HepG2 (cell line): ENCODE data around the gene CLEC18C. TPM values are rescaled to one million over a fixed set of nuclear protein-coding genes. Genes with fewer than 3 reads are reported as not detected.

Experiments used
- DNMT1 ChIP-seq: sonication (generic); formaldehyde crosslinking; IDR thresholded peaks from 2 replicates; pipeline ENCODE4 v1.5.1; 2020; ENCODE audit warnings: mild to moderate bottlenecking, missing genetic modification reagents
- DPF2 ChIP-seq: sonication (generic); formaldehyde crosslinking; IDR thresholded peaks from 2 replicates; pipeline ENCODE4 v1.4.0; 2020; ENCODE audit warnings: mild to moderate bottlenecking, low read depth, missing genetic modification reagents, borderline replicate concordance
- E2F1 ChIP-seq: sonication (generic); formaldehyde crosslinking; IDR thresholded peaks from 2 replicates; pipeline ENCODE4 v1.5.0; 2020; ENCODE audit warnings: missing genetic modification reagents
- ELK4 ChIP-seq: sonication (generic); formaldehyde crosslinking; IDR thresholded peaks from 2 replicates; pipeline ENCODE4 v1.9.0; 2021; ENCODE audit warnings: missing genetic modification reagents, borderline replicate concordance
- ETS1 ChIP-seq: sonication (generic); formaldehyde crosslinking; IDR thresholded peaks from 2 replicates; pipeline ENCODE4 v1.4.0; 2020; ENCODE audit warnings: missing genetic modification reagents
- GMEB1 ChIP-seq: sonication (generic); formaldehyde crosslinking; IDR thresholded peaks from 2 replicates; pipeline ENCODE4 v1.5.1; 2020; ENCODE audit warnings: missing genetic modification reagents, mild to moderate bottlenecking, borderline replicate concordance
- GZF1 ChIP-seq: sonication (generic); formaldehyde crosslinking; IDR thresholded peaks from 2 replicates; pipeline ENCODE4 v1.5.1; 2020; ENCODE audit warnings: mild to moderate bottlenecking, missing genetic modification reagents
- MED8 ChIP-seq: sonication (generic); formaldehyde crosslinking; IDR thresholded peaks from 2 replicates; pipeline ENCODE4 v1.8.1; 2023; ENCODE audit warnings: mild to moderate bottlenecking, missing genetic modification reagents; ENCODE audit not compliant: insufficient replicate concordance
- MTF2 ChIP-seq: sonication (generic); formaldehyde crosslinking; IDR thresholded peaks from 2 replicates; pipeline ENCODE4 v1.5.0; 2020; ENCODE audit warnings: missing genetic modification reagents, borderline replicate concordance
- NPAS2 ChIP-seq: sonication (generic); formaldehyde crosslinking; IDR thresholded peaks from 2 replicates; pipeline ENCODE4 v1.8.0; 2022; ENCODE audit warnings: mild to moderate bottlenecking, missing genetic modification reagents, borderline replicate concordance
- PPARG ChIP-seq: conservative IDR thresholded peaks from 2 replicates; pipeline ENCODE4 v1.6.1; 2016; ENCODE audit warnings: missing biosample characterization, missing genetic modification reagents
- RNF2 ChIP-seq: fragments of 450-650 bp; conservative IDR thresholded peaks from 2 replicates; pipeline ENCODE4 v1.6.1; 2016; ENCODE audit warnings: low read depth
- TFDP1 ChIP-seq: IDR thresholded peaks from 2 replicates; pipeline ENCODE4 v1.6.1; 2016; ENCODE audit warnings: missing compliant biosample characterization, missing genetic modification reagents, borderline replicate concordance
- TIGD3 ChIP-seq: sonication (generic); formaldehyde crosslinking; IDR thresholded peaks from 2 replicates; pipeline ENCODE4 v1.5.1; 2020; ENCODE audit warnings: mild to moderate bottlenecking, missing genetic modification reagents, borderline replicate concordance
- ZFP36L2 ChIP-seq: sonication (generic); formaldehyde crosslinking; IDR thresholded peaks from 2 replicates; pipeline ENCODE4 v1.4.0; 2020; ENCODE audit warnings: missing genetic modification reagents
- ZFP90 ChIP-seq: sonication (generic); formaldehyde crosslinking; IDR thresholded peaks from 2 replicates; pipeline ENCODE4 v1.8.0; 2022; ENCODE audit warnings: missing genetic modification reagents, mild to moderate bottlenecking, inconsistent platforms, borderline replicate concordance
- ZNF432 ChIP-seq: sonication (generic); formaldehyde crosslinking; IDR thresholded peaks from 2 replicates; pipeline ENCODE4 v1.5.0; 2020; ENCODE audit warnings: missing genetic modification reagents, mild to moderate bottlenecking, borderline replicate concordance
- ZNF501 ChIP-seq: sonication (generic); formaldehyde crosslinking; IDR thresholded peaks from 2 replicates; pipeline ENCODE4 v1.5.1; 2020; ENCODE audit warnings: mild to moderate bottlenecking, moderate library complexity, missing genetic modification reagents
- ZNF644 ChIP-seq: IDR thresholded peaks from 2 replicates; pipeline ENCODE4 v1.6.1; 2016; ENCODE audit warnings: low read depth
- ZNF672 ChIP-seq: sonication (generic); formaldehyde crosslinking; IDR thresholded peaks from 2 replicates; pipeline ENCODE4 v1.8.1; 2022; ENCODE audit warnings: missing genetic modification reagents
- ZNF7 ChIP-seq: IDR thresholded peaks from 2 replicates; pipeline ENCODE4 v1.6.1; 2016; ENCODE audit warnings: missing biosample characterization, missing genetic modification reagents
- ZNF761 ChIP-seq: sonication (generic); formaldehyde crosslinking; conservative IDR thresholded peaks from 2 replicates; pipeline ENCODE4 v1.4.0; 2020; ENCODE audit warnings: mild to moderate bottlenecking, missing genetic modification reagents
- polyA plus RNA-seq, 8 experiments: library from polyadenylated mRNA; depleted of rRNA in 3 of 8; stranded (reverse) in 7 of 8; unstranded in 1 of 8; fragments of >200 nt; fragmentation: Illumina TruSeq in 4 of 8; extraction: Trizol in 4 of 8; gene quantifications; 2 replicates each; pipeline versions ENCODE4 v1.2.1 to v1.2.3, GENCODE V29; 2011 to 2016; ENCODE audit warnings: low read depth in 4 of 8, missing spikeins in 1 of 8, mixed read lengths in 1 of 8; ENCODE audit not compliant: insufficient read depth in 1 of 8
- total RNA-seq, 5 experiments: library from RNA; depleted of rRNA; stranded (reverse); fragments of >200 nt; fragmentation: Illumina TruSeq; extraction: Trizol; gene quantifications; 2 replicates each; pipeline ENCODE4 v1.2.3, GENCODE V29; 2016; ENCODE audit warnings: low read depth in 1 of 5

The CLEC18C gene
- total and polyA plus RNA-seq, 2 of the 13 experiments (the other 11 are each of a cell fraction or from before 2014, with no cell fraction given): 0.15 to 0.29 TPM

- TF ChIP-seq E2F1 (CRISPR knock-in tag): peak; percentile 30; the same call in 1 of the 2 replicates
- TF ChIP-seq DNMT1 (CRISPR knock-in tag): no peak
- peak; percentile 51; the same call in 1 of the 2 replicates for TF ChIP-seq DPF2
- TF ChIP-seq ZNF432: no peak
- TF ChIP-seq ZNF7: no peak
- 0 out of 2 replicates have a peak, but pooled peaks have one; percentile 26 for TF ChIP-seq ZNF644
- TF ChIP-seq ZFP90 (CRISPR knock-in tag): no peak
- TF ChIP-seq TIGD3 (CRISPR knock-in tag): no peak
- TF ChIP-seq RNF2: no peak
- TF ChIP-seq TFDP1 (CRISPR knock-in tag): no peak; the same call in 1 of the 2 replicates
- TF ChIP-seq ZNF501 (CRISPR knock-in tag): no peak
- no peak for TF ChIP-seq ETS1 (CRISPR knock-in tag)
- TF ChIP-seq MTF2 (CRISPR knock-in tag): no peak
- TF ChIP-seq PPARG: 0 out of 2 replicates have a peak, but pooled peaks have one; percentile 14
- no peak for TF ChIP-seq GMEB1
- no peak for TF ChIP-seq NPAS2 (CRISPR knock-in tag)
- TF ChIP-seq ZFP36L2 (CRISPR knock-in tag): no peak
- TF ChIP-seq ELK4 (CRISPR knock-in tag): no peak
- TF ChIP-seq ZNF761 (CRISPR knock-in tag): 0 out of 2 replicates have a peak, but pooled peaks have one; percentile 35
- TF ChIP-seq MED8 (CRISPR knock-in tag): no peak
- 0 out of 2 replicates have a peak, but pooled peaks have one; percentile 42 for TF ChIP-seq GZF1
- no peak for TF ChIP-seq ZNF672
These were observed 20.8 kb upstream of the CLEC18C start (continued) for GRCh38 chr16:70152578-70153302.
